IMR-90 (cell line): ENCODE data around the gene IL1RAPL1. TPM values are rescaled to one million over a fixed set of nuclear protein-coding genes. Genes with fewer than 3 reads are reported as not detected.
A peak's percentile ranks its signal among the peaks of the same experiment; 100 is the strongest.

Experiments used
- ATAC-seq: fragments of 200-7000 bp; cut with Tn5 transposase; 2 replicates; pipeline ENCODE4 v1.9.1; 2020; ENCODE audit warnings: low read depth, mild to moderate bottlenecking, moderate library complexity
- BruUV-seq: library from RNA; stranded (reverse); fragments of 400-500 nt; replicated peaks from 2 replicates; lab custom pipeline; 2021; lab: Mats Ljungman, UMichigan
- CTCF ChIA-PET: fragments of 300-600 bp; formaldehyde crosslinking; extraction: SDS; loops from one replicate; lab custom pipeline; 2021; ENCODE audit warnings: antibody characterized with exemption; lab: Yijun Ruan, JAX
- POLR2A ChIA-PET: fragments of 300-600 bp; sonication (Branson Sonifier 250); formaldehyde crosslinking; loops from one replicate; lab custom pipeline; 2022; ENCODE audit warnings: antibody characterized with exemption; ENCODE audit not compliant: unreplicated experiment; lab: Charles Lee
- DNase-seq: peaks from one replicate; pipeline ENCODE4 v3.0.0; 2013
- H2AFZ ChIP-seq: replicated peaks from 2 replicates; pipeline ENCODE3; 2013; ENCODE audit warnings: low read length, mild to moderate bottlenecking; ENCODE audit not compliant: poor library complexity
- H2AK5ac ChIP-seq: 2 replicates; pipeline ENCODE4 v1.6.1; 2013; ENCODE audit warnings: low read depth, low read length, inconsistent platforms
- H2AK9ac ChIP-seq: replicated peaks from 2 replicates; pipeline ENCODE3; 2013; ENCODE audit warnings: mild to moderate bottlenecking, low read depth, low read length, moderate library complexity; ENCODE audit not compliant: poor library complexity
- H2BK120ac ChIP-seq: 2 replicates; pipeline ENCODE4 v1.6.1; 2013; ENCODE audit warnings: low read depth, low read length, inconsistent platforms
- H2BK15ac ChIP-seq: 3 replicates; pipeline ENCODE4 v1.6.1; 2013; ENCODE audit warnings: low read depth, low read length, inconsistent platforms
- H2BK20ac ChIP-seq: 2 replicates; pipeline ENCODE4 v1.6.1; 2013; ENCODE audit warnings: low read depth, mild to moderate bottlenecking, inconsistent platforms, low read length, moderate library complexity
- H2BK5ac ChIP-seq: 2 replicates; pipeline ENCODE4 v1.6.1; 2013; ENCODE audit warnings: mild to moderate bottlenecking, low read depth, low read length, inconsistent platforms; ENCODE audit not compliant: poor library complexity, severe bottlenecking
- H3K14ac ChIP-seq: replicated peaks from 2 replicates; pipeline ENCODE4 v1.6.1; 2013; ENCODE audit warnings: low read depth, low read length, inconsistent platforms
- H3K18ac ChIP-seq: 2 replicates; pipeline ENCODE4 v1.6.1; 2013; ENCODE audit warnings: low read depth, low read length, control low read depth
- H3K23ac ChIP-seq: 2 replicates; pipeline ENCODE4 v1.6.1; 2013; ENCODE audit warnings: low read depth, low read length, inconsistent platforms
- H3K27ac ChIP-seq: 2 replicates; pipeline ENCODE4 v1.5.1; 2013; ENCODE audit warnings: mild to moderate bottlenecking, control low read depth, low read length; ENCODE audit not compliant: insufficient read depth
- H3K27me3 ChIP-seq: 2 replicates; pipeline ENCODE4 v1.6.1; 2013; ENCODE audit warnings: low read length; ENCODE audit not compliant: control insufficient read depth, insufficient read depth
- H3K36me3 ChIP-seq: 2 replicates; pipeline ENCODE4 v1.6.1; 2013; ENCODE audit warnings: low read length, mixed read lengths; ENCODE audit not compliant: control insufficient read depth, insufficient read depth
- H3K4ac ChIP-seq: 2 replicates; pipeline ENCODE4 v1.6.1; 2013; ENCODE audit warnings: low read depth, low read length, inconsistent platforms
- H3K4me1 ChIP-seq: 2 replicates; pipeline ENCODE4 v1.6.1; 2013; ENCODE audit warnings: low read length, mixed read lengths; ENCODE audit not compliant: control insufficient read depth, insufficient read depth
- H3K4me2 ChIP-seq: 2 replicates; pipeline ENCODE4 v1.6.1; 2013; ENCODE audit warnings: low read depth, mild to moderate bottlenecking, control low read depth, low read length, moderate library complexity
- H3K4me3 ChIP-seq: 2 replicates; pipeline ENCODE4 v1.5.1; 2013; ENCODE audit warnings: low read depth, mild to moderate bottlenecking, control low read depth, low read length, moderate library complexity; ENCODE audit not compliant: insufficient read depth
- H3K56ac ChIP-seq: 2 replicates; pipeline ENCODE4 v1.6.1; 2013; ENCODE audit warnings: low read length, inconsistent platforms; ENCODE audit not compliant: insufficient read depth; ENCODE audit errors: extremely low read depth
- H3K79me1 ChIP-seq, 2 experiments: 2 replicates each; pipeline ENCODE4 v1.6.1; 2013; ENCODE audit warnings: low read length in 2 of 2, inconsistent platforms in 1 of 2, low read depth in 1 of 2
- H3K9ac ChIP-seq: 2 replicates; pipeline ENCODE4 v1.6.1; 2013; ENCODE audit warnings: low read depth, low read length, control low read depth
- H3K9me1 ChIP-seq: 2 replicates; pipeline ENCODE4 v1.6.1; 2013; ENCODE audit warnings: low read length, inconsistent platforms; ENCODE audit not compliant: insufficient read depth
- H3K9me3 ChIP-seq: 2 replicates; pipeline ENCODE4 v1.6.1; 2013; ENCODE audit warnings: low read length; ENCODE audit not compliant: control insufficient read depth, insufficient read depth
- H4K20me1 ChIP-seq: 2 replicates; pipeline ENCODE4 v1.6.1; 2013; ENCODE audit warnings: low read length, inconsistent platforms; ENCODE audit not compliant: insufficient read depth
- H4K5ac ChIP-seq: 2 replicates; pipeline ENCODE4 v1.6.1; 2013; ENCODE audit warnings: mild to moderate bottlenecking, low read depth, low read length, control low read depth
- H4K8ac ChIP-seq, 2 experiments: 2 replicates each; pipeline ENCODE4 v1.6.1; 2013; ENCODE audit warnings: low read depth in 2 of 2, low read length in 2 of 2, control low read depth in 1 of 2, inconsistent platforms in 1 of 2
- H4K91ac ChIP-seq: 2 replicates; pipeline ENCODE4 v1.6.1; 2013; ENCODE audit warnings: low read depth, low read length, inconsistent platforms; ENCODE audit not compliant: insufficient read depth
- CEBPB ChIP-seq: IDR thresholded peaks from 2 replicates; pipeline ENCODE4 v1.6.1; 2012; ENCODE audit warnings: low read depth, low read length, improper control_type of control experiment
- CHD1 ChIP-seq: IDR thresholded peaks from 2 replicates; pipeline ENCODE4 v1.6.1; 2012; ENCODE audit warnings: low read depth, low read length, improper control_type of control experiment
- MXI1 ChIP-seq: IDR thresholded peaks from 2 replicates; pipeline ENCODE4 v1.6.1; 2012; ENCODE audit warnings: low read depth, mild to moderate bottlenecking, low read length, moderate library complexity, borderline replicate concordance
- WGBS, 2 experiments: methylation state at CpG; one replicate each; pipeline versions ENCODE4 v1.1.5 to v1.1.7; 2013; ENCODE audit warnings: missing lambda C conversion rate in 2 of 2; ENCODE audit not compliant: insufficient read length in 1 of 2; ENCODE audit errors: extremely low coverage in 2 of 2; 5-methylcytosine and 5-hydroxymethylcytosine counted together
- dilution Hi-C: fragments of 300-500 bp; cut with HindIII; formaldehyde crosslinking; loops from one replicate; pipeline ENCODE4 v1.14.3; 2018; ENCODE audit warnings: low sequenced_read_pairs; ENCODE audit not compliant: unreplicated experiment
- in situ Hi-C: fragments of 300-500 bp; cut with MboI; formaldehyde crosslinking; loops from 3 replicates; pipeline ENCODE4 v1.14.3; 2019; ENCODE audit warnings: low sequenced_read_pairs, inconsistent platforms, mixed read lengths
- intact Hi-C: fragments of 100-400 bp; cut with micrococcal nuclease; formaldehyde crosslinking; loops from 2 replicates; pipeline ENCODE4 v1.10.0; 2022
- polyA plus RNA-seq, 3 experiments: library from polyadenylated mRNA; depleted of rRNA; stranded (reverse); fragments of >200 nt; gene quantifications; 2 replicates each; pipeline ENCODE4 v1.2.3, GENCODE V29; 2012; ENCODE audit warnings: low replicate concordance in 1 of 3
- total RNA-seq: library from RNA; depleted of rRNA; stranded (reverse); fragments of >200 nt; gene quantifications from 2 replicates; pipeline ENCODE4 v1.2.3, GENCODE V29; 2012

Gene IL1RAPL1
- total and polyA plus RNA-seq, 2 of the 4 experiments (the other 2 are of a cell fraction): 1.5 to 9.0 TPM

- Histone ChIP-seq H2BK5ac (no peak overlapping the region), H2AFZ (no peak overlapping the region), H3K79me1 (no peaks in the 10 kb centered on the region), H3K9me1 (no peaks in the 10 kb centered on the region), H2AK9ac (no peak overlapping the region), H3K4me1 (no peaks in the 10 kb centered on the region), H4K20me1 (no peaks in the 10 kb centered on the region), H3K9me3 (no peaks in the 10 kb centered on the region), H3K27ac (no peak overlapping the region), H3K23ac (no peak overlapping the region), H3K27me3 (no peaks in the 10 kb centered on the region), H3K56ac (no peak overlapping the region), H3K4ac (peak overlapping the region; percentile 13; the same call in 1 of the 2 replicates), H3K18ac (no peak overlapping the region), H3K36me3 (no peaks in the 10 kb centered on the region), H2BK20ac (peak overlapping the region; percentile 42; the same call in 1 of the 2 replicates), H2AK5ac (no peak overlapping the region), H3K4me2 (no peak overlapping the region), H4K8ac (no peak overlapping the region), H3K9ac (no peak overlapping the region), H2BK15ac (no peak overlapping the region), H3K14ac (no peak overlapping the region), H4K5ac (no peak overlapping the region), H4K91ac (no peak overlapping the region), H2BK120ac (no peak overlapping the region), H3K4me3 (no peak overlapping the region)
- intact Hi-C loops (no loop called here), dilution Hi-C loops (no loop called here), in situ Hi-C loops (no loop called here)
- no TSS peak for BruUV-seq
- POLR2A ChIA-PET: no interaction called here
- TF ChIP-seq CEBPB (peak; percentile 89), CHD1 (no peak), MXI1 (no peak)
- CTCF ChIA-PET: no interaction called here
- no CpG with 5 or more reads among the region's 1 CpG for WGBS, 2 experiments
- no peak for ATAC-seq
- DNase-seq: peak; percentile 76
Observed at GRCh38 chrX:29470030-29470429, 882.8 kb downstream of the IL1RAPL1 start.
